ENCODE results near the gene WIPF1.

The WIPF1 gene

GRCh38 chr2:174580951-174581350 lies 16.7 kb downstream of the WIPF1 start:
- no peak for ATAC-seq
- H3K4me3 Mint-ChIP-seq = no peak overlapping the region
- H3K4me1 Mint-ChIP-seq = peaks cover 76% of the 10 kb centered on the region

GRCh38 chr2:174577967-174578589 lies 19.5 kb downstream of the WIPF1 start:
- H3K9me3 Mint-ChIP-seq = no peaks in the 10 kb centered on the region
- H3K4me1 Mint-ChIP-seq = peaks cover 77% of the 10 kb centered on the region
- ATAC-seq (peak; percentile 58), DNase-seq (no peak)
- H3K27me3 Mint-ChIP-seq = no peaks in the 10 kb centered on the region
- peaks cover 76% of the 10 kb centered on the region for H3K36me3 Mint-ChIP-seq (ENCODE audit: low read depth)
- no peak overlapping the region for H3K4me3 Mint-ChIP-seq
- H3K27ac Mint-ChIP-seq = peak overlapping the region; percentile 35

More at GRCh38 chr2:174580951-174581350, 16.7 kb downstream of the WIPF1 start:
- no peaks in the 10 kb centered on the region for H3K27me3 Mint-ChIP-seq
- DNase-seq = no peak
- peaks cover 66% of the 10 kb centered on the region for H3K36me3 Mint-ChIP-seq (ENCODE audit: low read depth)
- no peaks in the 10 kb centered on the region for H3K9me3 Mint-ChIP-seq
- H3K27ac Mint-ChIP-seq = peak overlapping the region; percentile 83

GRCh38 chr2:174575124-174575776 lies 22.4 kb downstream of the WIPF1 start:
- Mint-ChIP-seq H3K9me3 (no peaks in the 10 kb centered on the region), H3K27me3 (no peaks in the 10 kb centered on the region), H3K36me3 (ENCODE audit: low read depth) (peaks cover 76% of the 10 kb centered on the region), H3K4me1 (peaks cover 70% of the 10 kb centered on the region), H3K27ac (peak overlapping the region; percentile 16), H3K4me3 (no peak overlapping the region)
- DNase-seq (no peak), ATAC-seq (no peak)

- DNase-seq (no peak), ATAC-seq (no peak)
- Mint-ChIP-seq H3K27ac (peak overlapping the region; percentile 16), H3K9me3 (no peaks in the 10 kb centered on the region), H3K36me3 (ENCODE audit: low read depth) (peaks cover 78% of the 10 kb centered on the region), H3K4me1 (peaks cover 70% of the 10 kb centered on the region), H3K4me3 (no peak overlapping the region), H3K27me3 (no peaks in the 10 kb centered on the region)
These were observed 22.9 kb downstream of the WIPF1 start for GRCh38 chr2:174574657-174575056.

- ATAC-seq = peak; percentile 8
- H3K4me3 Mint-ChIP-seq = no peak overlapping the region
- no peak for DNase-seq
- H3K27ac Mint-ChIP-seq = peak overlapping the region; percentile 84
- H3K27me3 Mint-ChIP-seq = no peaks in the 10 kb centered on the region
- H3K36me3 Mint-ChIP-seq (ENCODE audit: low read depth) = peaks cover 80% of the 10 kb centered on the region
- H3K4me1 Mint-ChIP-seq = peaks cover 70% of the 10 kb centered on the region
- no peaks in the 10 kb centered on the region for H3K9me3 Mint-ChIP-seq
These were observed 24.0 kb downstream of the WIPF1 start for GRCh38 chr2:174573621-174574081.

GRCh38 chr2:174572556-174572955 lies 25.0 kb downstream of the WIPF1 start:
- no peak overlapping the region for H3K4me3 Mint-ChIP-seq
- peaks cover 65% of the 10 kb centered on the region for H3K4me1 Mint-ChIP-seq
- H3K27me3 Mint-ChIP-seq = no peaks in the 10 kb centered on the region
- peak overlapping the region; percentile 84 for H3K27ac Mint-ChIP-seq
- ATAC-seq = peak; percentile 55
- no peaks in the 10 kb centered on the region for H3K9me3 Mint-ChIP-seq
- no peak for DNase-seq
- H3K36me3 Mint-ChIP-seq (ENCODE audit: low read depth) = peaks cover 80% of the 10 kb centered on the region

GRCh38 chr2:174571669-174572323 lies 25.8 kb downstream of the WIPF1 start:
- ATAC-seq = no peak
- Mint-ChIP-seq H3K27me3 (no peaks in the 10 kb centered on the region), H3K4me1 (peaks cover 65% of the 10 kb centered on the region), H3K36me3 (ENCODE audit: low read depth) (peaks cover 83% of the 10 kb centered on the region), H3K27ac (peak overlapping the region; percentile 17), H3K4me3 (no peak overlapping the region), H3K9me3 (no peaks in the 10 kb centered on the region)
- no peak for DNase-seq

- DNase-seq = no peak
- Mint-ChIP-seq H3K4me3 (no peak overlapping the region), H3K27ac (peak overlapping the region; percentile 41), H3K36me3 (ENCODE audit: low read depth) (peaks cover 85% of the 10 kb centered on the region), H3K27me3 (no peaks in the 10 kb centered on the region), H3K4me1 (peaks cover 63% of the 10 kb centered on the region), H3K9me3 (no peaks in the 10 kb centered on the region)
- no peak for ATAC-seq
These were observed 27.2 kb downstream of the WIPF1 start for GRCh38 chr2:174570318-174570958.

- Mint-ChIP-seq H3K27me3 (no peaks in the 10 kb centered on the region), H3K4me1 (peaks cover 55% of the 10 kb centered on the region), H3K36me3 (ENCODE audit: low read depth) (peaks cover 82% of the 10 kb centered on the region), H3K4me3 (no peak overlapping the region), H3K27ac (peak overlapping the region; percentile 75), H3K9me3 (no peaks in the 10 kb centered on the region)
- ATAC-seq (no peak), DNase-seq (no peak)
These were observed 27.9 kb downstream of the WIPF1 start for GRCh38 chr2:174569678-174570077.

- no peak for DNase-seq
These were observed 29.2 kb downstream of the WIPF1 start for GRCh38 chr2:174568425-174568824.

GRCh38 chr2:174566871-174567270 lies 30.7 kb downstream of the WIPF1 start:
- no peak for ATAC-seq
- DNase-seq = no peak
- H3K4me3 Mint-ChIP-seq = no peak overlapping the region
- H3K27ac Mint-ChIP-seq = peak overlapping the region; percentile 62
- H3K9me3 Mint-ChIP-seq = no peaks in the 10 kb centered on the region
- H3K4me1 Mint-ChIP-seq = peaks cover 31% of the 10 kb centered on the region
- no peaks in the 10 kb centered on the region for H3K27me3 Mint-ChIP-seq
- H3K36me3 Mint-ChIP-seq (ENCODE audit: low read depth) = peaks cover 77% of the 10 kb centered on the region

More at GRCh38 chr2:174568425-174568824, 29.2 kb downstream of the WIPF1 start:
- H3K4me3 Mint-ChIP-seq = no peak overlapping the region
- peaks cover 74% of the 10 kb centered on the region for H3K36me3 Mint-ChIP-seq (ENCODE audit: low read depth)
- no peak for ATAC-seq
- H3K4me1 Mint-ChIP-seq = peaks cover 43% of the 10 kb centered on the region
- H3K27ac Mint-ChIP-seq = peak overlapping the region; percentile 75
- no peaks in the 10 kb centered on the region for H3K9me3 Mint-ChIP-seq
- no peaks in the 10 kb centered on the region for H3K27me3 Mint-ChIP-seq

GRCh38 chr2:174563530-174564282 lies 33.9 kb downstream of the WIPF1 start:
- DNase-seq (no peak), ATAC-seq (no peak)
- Mint-ChIP-seq H3K4me1 (peaks cover 16% of the 10 kb centered on the region), H3K27ac (peak overlapping the region; percentile 64), H3K4me3 (no peak overlapping the region), H3K36me3 (ENCODE audit: low read depth) (peaks cover 57% of the 10 kb centered on the region), H3K27me3 (no peaks in the 10 kb centered on the region), H3K9me3 (no peaks in the 10 kb centered on the region)

- H3K27ac Mint-ChIP-seq = no peak overlapping the region
- no peak for DNase-seq
- no peak for ATAC-seq
- H3K9me3 Mint-ChIP-seq = no peaks in the 10 kb centered on the region
- no peak overlapping the region for H3K4me3 Mint-ChIP-seq
- peaks cover 11% of the 10 kb centered on the region for H3K4me1 Mint-ChIP-seq
- H3K36me3 Mint-ChIP-seq (ENCODE audit: low read depth) = peaks cover 44% of the 10 kb centered on the region
- no peaks in the 10 kb centered on the region for H3K27me3 Mint-ChIP-seq
These were observed 35.6 kb downstream of the WIPF1 start for GRCh38 chr2:174561972-174562370.
